Measurements from ENCODE around the gene WDR93.

The WDR93 gene

GRCh38 chr15:89669309-89669865 is 21.2 kb upstream of the WDR93 start:
- no peak for DNase-seq (ENCODE audit: low spot score)
- TF ChIP-seq CTCF (IDR thresholded peaks at IDR 0.05; ENCODE audit: extremely low read depth, missing control alignments) = no peak

GRCh38 chr15:89669941-89670340 is 20.7 kb upstream of the WDR93 start:
- DNase-seq (ENCODE audit: low spot score) = no peak
- no peak for TF ChIP-seq CTCF (IDR thresholded peaks at IDR 0.05; ENCODE audit: extremely low read depth, missing control alignments)

GRCh38 chr15:89670971-89671560 is 19.5 kb upstream of the WDR93 start:
- DNase-seq (ENCODE audit: low spot score) = no peak
- TF ChIP-seq CTCF (IDR thresholded peaks at IDR 0.05; ENCODE audit: extremely low read depth, missing control alignments) = no peak

GRCh38 chr15:89671687-89672086 is 18.9 kb upstream of the WDR93 start:
- TF ChIP-seq CTCF (IDR thresholded peaks at IDR 0.05; ENCODE audit: extremely low read depth, missing control alignments) = no peak
- no peak for DNase-seq (ENCODE audit: low spot score)

GRCh38 chr15:89672221-89673164 is 18.1 kb upstream of the WDR93 start:
- no peak for TF ChIP-seq CTCF (IDR thresholded peaks at IDR 0.05; ENCODE audit: extremely low read depth, missing control alignments)
- DNase-seq (ENCODE audit: low spot score) = no peak

GRCh38 chr15:89673165-89673512 is 17.5 kb upstream of the WDR93 start:
- no peak for DNase-seq (ENCODE audit: low spot score)
- TF ChIP-seq CTCF (IDR thresholded peaks at IDR 0.05; ENCODE audit: extremely low read depth, missing control alignments) = peak; percentile 34

- TF ChIP-seq CTCF (IDR thresholded peaks at IDR 0.05; ENCODE audit: extremely low read depth, missing control alignments) = no peak
- DNase-seq (ENCODE audit: low spot score) = no peak
Measured at GRCh38 chr15:89674526-89674925, 16.1 kb upstream of the WDR93 start.

Data from GM20000 (cell line).